HepG2 (cell line): Measurements from ENCODE around the gene SLC22A31. TPM values are rescaled to one million over a fixed set of nuclear protein-coding genes. Genes with fewer than 3 reads are reported as not detected.
A peak's percentile ranks its signal among the peaks of the same experiment; 100 is the strongest.

Source experiments
- ATF4 ChIP-seq, 2 experiments: fragments of 450-650 bp in 1 of 2; sonication (generic) in 1 of 2; formaldehyde crosslinking; IDR thresholded peaks; 2 replicates each; pipeline versions ENCODE4 v1.5.0 to v1.8.0; 2020 to 2022; ENCODE audit warnings: mild to moderate bottlenecking in 1 of 2, missing genetic modification reagents in 1 of 2
- ATRX ChIP-seq: sonication (generic); formaldehyde crosslinking; IDR thresholded peaks from 2 replicates; pipeline ENCODE4 v1.4.0; 2020; ENCODE audit warnings: missing genetic modification reagents, borderline replicate concordance
- DDIT3 ChIP-seq: sonication (generic); formaldehyde crosslinking; IDR thresholded peaks from 2 replicates; pipeline ENCODE4 v1.4.0; 2020; ENCODE audit warnings: mild to moderate bottlenecking, missing genetic modification reagents
- E2F2 ChIP-seq: sonication (generic); formaldehyde crosslinking; IDR thresholded peaks from 2 replicates; pipeline ENCODE4 v1.4.0; 2020; ENCODE audit warnings: missing genetic modification reagents, borderline replicate concordance
- ETV5 ChIP-seq: IDR thresholded peaks from 2 replicates; pipeline ENCODE4 v1.6.1; 2018; ENCODE audit warnings: missing biosample characterization, missing genetic modification reagents, inconsistent platforms, borderline replicate concordance
- FOXJ3 ChIP-seq: sonication (generic); formaldehyde crosslinking; IDR thresholded peaks from 2 replicates; pipeline ENCODE4 v1.4.0; 2020; ENCODE audit warnings: missing genetic modification reagents, mild to moderate bottlenecking, borderline replicate concordance
- GMEB1 ChIP-seq: sonication (generic); formaldehyde crosslinking; IDR thresholded peaks from 2 replicates; pipeline ENCODE4 v1.5.1; 2020; ENCODE audit warnings: missing genetic modification reagents, mild to moderate bottlenecking, borderline replicate concordance
- HDAC2 ChIP-seq: sonication (generic); formaldehyde crosslinking; IDR thresholded peaks from 2 replicates; pipeline ENCODE4 v1.4.0; 2020; ENCODE audit warnings: missing genetic modification reagents
- HNRNPLL ChIP-seq: fragments of 200-400 bp; formaldehyde crosslinking; IDR thresholded peaks from 2 replicates; pipeline ENCODE4 v1.6.1; 2017; ENCODE audit warnings: mild to moderate bottlenecking, low read depth, low read length; ENCODE audit not compliant: poor library complexity, severe bottlenecking
- IKZF1 ChIP-seq: fragments of 450-650 bp; IDR thresholded peaks from 2 replicates; pipeline ENCODE4 v1.7.1; 2016
- KLF15 ChIP-seq: sonication (generic); formaldehyde crosslinking; IDR thresholded peaks from 2 replicates; pipeline ENCODE4 v1.8.1; 2023; ENCODE audit warnings: borderline replicate concordance, mild to moderate bottlenecking, inconsistent platforms, missing genetic modification reagents, mixed read lengths
- MED1 ChIP-seq: sonication (generic); formaldehyde crosslinking; IDR thresholded peaks from 2 replicates; pipeline ENCODE4 v1.4.0; 2020; ENCODE audit warnings: missing genetic modification reagents
- RFX1 ChIP-seq: fragments of 450-650 bp; IDR thresholded peaks from 2 replicates; pipeline ENCODE4 v1.6.1; 2017
- SATB2 ChIP-seq: sonication (generic); formaldehyde crosslinking; IDR thresholded peaks from 2 replicates; pipeline ENCODE4 v1.5.0; 2020; ENCODE audit warnings: missing genetic modification reagents
- STAT5B ChIP-seq: sonication (generic); formaldehyde crosslinking; IDR thresholded peaks from 2 replicates; pipeline ENCODE4 v1.4.0; 2020; ENCODE audit warnings: missing genetic modification reagents
- ZFYVE20 ChIP-seq: sonication (generic); formaldehyde crosslinking; IDR thresholded peaks from 2 replicates; pipeline ENCODE4 v1.8.0; 2023; ENCODE audit warnings: low read depth, mild to moderate bottlenecking, moderate library complexity, missing genetic modification reagents, borderline replicate concordance
- ZNF256 ChIP-seq: sonication (generic); formaldehyde crosslinking; conservative IDR thresholded peaks from 2 replicates; pipeline ENCODE4 v1.4.0; 2020; ENCODE audit warnings: missing genetic modification reagents
- ZNF275 ChIP-seq: sonication (generic); formaldehyde crosslinking; IDR thresholded peaks from 2 replicates; pipeline ENCODE4 v1.8.0; 2022; ENCODE audit warnings: missing genetic modification reagents, mild to moderate bottlenecking, inconsistent platforms, borderline replicate concordance
- ZNF468 ChIP-seq: sonication (generic); formaldehyde crosslinking; IDR thresholded peaks from 2 replicates; pipeline ENCODE4 v1.8.0; 2022; ENCODE audit warnings: mild to moderate bottlenecking, moderate library complexity, missing genetic modification reagents
- ZNF580 ChIP-seq: IDR thresholded peaks from 2 replicates; pipeline ENCODE4 v1.6.1; 2016; ENCODE audit warnings: low read depth, borderline replicate concordance
- ZNF629 ChIP-seq: sonication (generic); formaldehyde crosslinking; conservative IDR thresholded peaks from 2 replicates; pipeline ENCODE4 v1.5.0; 2020; ENCODE audit warnings: missing genetic modification reagents
- ZNF660 ChIP-seq: sonication (generic); formaldehyde crosslinking; IDR thresholded peaks from 2 replicates; pipeline ENCODE4 v1.5.1; 2020; ENCODE audit warnings: mild to moderate bottlenecking, low read depth, missing genetic modification reagents, borderline replicate concordance
- ZNF775 ChIP-seq: sonication (generic); formaldehyde crosslinking; IDR thresholded peaks from 2 replicates; pipeline ENCODE4 v1.4.0; 2020; ENCODE audit warnings: missing genetic modification reagents, mild to moderate bottlenecking, moderate library complexity, borderline replicate concordance
- polyA plus RNA-seq, 8 experiments: library from polyadenylated mRNA; depleted of rRNA in 3 of 8; stranded (reverse) in 7 of 8; unstranded in 1 of 8; fragments of >200 nt; fragmentation: Illumina TruSeq in 4 of 8; extraction: Trizol in 4 of 8; gene quantifications; 2 replicates each; pipeline versions ENCODE4 v1.2.1 to v1.2.3, GENCODE V29; 2011 to 2016; ENCODE audit warnings: low read depth in 4 of 8, missing spikeins in 1 of 8, mixed read lengths in 1 of 8; ENCODE audit not compliant: insufficient read depth in 1 of 8
- total RNA-seq, 5 experiments: library from RNA; depleted of rRNA; stranded (reverse); fragments of >200 nt; fragmentation: Illumina TruSeq; extraction: Trizol; gene quantifications; 2 replicates each; pipeline ENCODE4 v1.2.3, GENCODE V29; 2016; ENCODE audit warnings: low read depth in 1 of 5

Gene SLC22A31
- total and polyA plus RNA-seq, 2 of the 13 experiments (the other 11 are each of a cell fraction or from before 2014, with no cell fraction given) = 67.3 to 83.3 TPM

- TF ChIP-seq ATF4 (CRISPR knock-in tag; IDR thresholded peaks at IDR 0.05) (no peak), SATB2 (CRISPR knock-in tag) (no peak), ATRX (CRISPR knock-in tag) (no peak), ZFYVE20 (CRISPR knock-in tag) (0 out of 2 replicates have a peak, but pooled peaks have one; percentile 22), IKZF1 (no peak), ZNF775 (CRISPR knock-in tag) (no peak), E2F2 (no peak), ZNF660 (no peak), ETV5 (CRISPR knock-in tag) (no peak), MED1 (CRISPR knock-in tag) (no peak), HDAC2 (no peak), RFX1 (no peak), GMEB1 (no peak), KLF15 (CRISPR knock-in tag) (no peak), ZNF256 (CRISPR knock-in tag) (no peak), ZNF629 (no peak), ZNF468 (no peak), HNRNPLL (no peak), ZNF275 (CRISPR knock-in tag) (no peak), DDIT3 (no peak), STAT5B (no peak), ZNF580 (no peak), FOXJ3 (no peak)
These were observed 5.7 kb downstream of the SLC22A31 start (continued) for GRCh38 chr16:89194340-89195311.
